Measurements from ENCODE around the gene FOXP2. TPM values are rescaled to one million over a fixed set of nuclear protein-coding genes. Genes with fewer than 3 reads are reported as not detected.
A peak's percentile ranks its signal among the peaks of the same experiment; 100 is the strongest.

The FOXP2 gene
- total and polyA plus RNA-seq, 2 experiments from 2014 or later, result 1.3 to 1.5 TPM

GRCh38 chr7:114426382-114426781 is 11.8 kb downstream of the FOXP2 start:
- Histone ChIP-seq H3K4me3 (no peak overlapping the region), H3K36me3 (no peaks in the 10 kb centered on the region), H3K27ac (no peak overlapping the region), H3K27me3 (peaks cover 15% of the 10 kb centered on the region), H3K9me3 (ENCODE audit: low read depth) (no peaks in the 10 kb centered on the region), H3K4me1 (ENCODE audit: low read depth) (no peaks in the 10 kb centered on the region)
- no peak for DNase-seq (ENCODE audit: low read depth in 1 of 2, low spot score in 1 of 2)
- no peak for TF ChIP-seq CTCF (IDR thresholded peaks at IDR 0.05; ENCODE audit: low read depth, low read length)

DNA sequence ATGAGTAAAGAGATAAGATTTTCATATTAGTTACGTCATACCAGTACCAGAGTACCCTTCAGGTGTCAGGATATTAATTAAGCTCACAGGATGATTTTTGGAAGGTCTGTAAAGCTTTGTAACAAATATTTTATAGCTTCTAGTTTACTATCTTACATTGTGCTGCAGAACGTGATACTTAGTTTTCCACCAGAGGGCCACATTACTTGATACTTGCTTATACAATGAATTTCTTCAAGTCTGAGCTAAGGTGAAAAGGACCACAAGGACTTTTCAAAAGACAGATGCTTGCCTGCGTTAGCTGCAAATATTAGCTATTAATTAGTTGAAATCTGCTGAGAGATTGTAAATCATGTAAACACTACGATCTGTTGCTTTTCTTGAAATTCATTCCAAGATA is 12.2 kb downstream of the FOXP2 start:
- no peaks in the 10 kb centered on the region for H3K9me3 ChIP-seq (ENCODE audit: low read depth)
- peak; percentile 48 for TF ChIP-seq CTCF (IDR thresholded peaks at IDR 0.05; ENCODE audit: low read depth, low read length)
- H3K27me3 ChIP-seq, result peaks cover 19% of the 10 kb centered on the region
- no peak overlapping the region for H3K4me3 ChIP-seq
- H3K27ac ChIP-seq, result no peak overlapping the region
- no peaks in the 10 kb centered on the region for H3K36me3 ChIP-seq
- H3K4me1 ChIP-seq (ENCODE audit: low read depth), result no peaks in the 10 kb centered on the region
- DNase-seq (ENCODE audit: low read depth in 1 of 2, low spot score in 1 of 2), result peak; percentile 35 to 60

DNA sequence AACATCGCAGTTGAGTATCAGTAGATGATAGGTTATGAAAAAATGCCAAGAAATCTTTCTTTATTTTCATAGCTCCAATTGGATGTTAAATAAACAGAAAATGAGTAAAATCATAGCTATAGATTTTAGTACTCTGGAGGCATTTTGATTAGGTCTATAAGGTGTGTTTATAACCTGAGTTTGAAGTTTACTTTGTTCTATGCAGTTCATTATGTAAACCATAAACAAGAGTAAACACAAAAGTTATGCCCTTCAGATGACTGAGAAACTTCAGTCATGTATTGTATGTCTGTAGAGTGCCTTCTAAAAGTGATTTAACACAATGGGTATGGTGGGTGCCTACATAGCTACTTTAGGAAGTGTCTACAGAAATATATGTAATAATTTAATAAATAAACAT is 13.6 kb downstream of the FOXP2 start:
- TF ChIP-seq CTCF (IDR thresholded peaks at IDR 0.05; ENCODE audit: low read depth, low read length), result no peak
- DNase-seq (ENCODE audit: low read depth in 1 of 2, low spot score in 1 of 2), result no peak

GRCh38 chr7:114431189-114431588 is 16.6 kb downstream of the FOXP2 start:
- H3K27ac ChIP-seq, result no peak overlapping the region
- peaks cover 29% of the 10 kb centered on the region for H3K27me3 ChIP-seq
- no peak overlapping the region for H3K4me3 ChIP-seq
- no peaks in the 10 kb centered on the region for H3K9me3 ChIP-seq (ENCODE audit: low read depth)
- DNase-seq (ENCODE audit: low read depth in 1 of 2, low spot score in 1 of 2), result no peak
- TF ChIP-seq CTCF (IDR thresholded peaks at IDR 0.05; ENCODE audit: low read depth, low read length), result no peak
- no peaks in the 10 kb centered on the region for H3K36me3 ChIP-seq
- no peaks in the 10 kb centered on the region for H3K4me1 ChIP-seq (ENCODE audit: low read depth)

More for the DNA sequence above, 13.6 kb downstream of the FOXP2 start:
- Histone ChIP-seq H3K4me3 (no peak overlapping the region), H3K9me3 (ENCODE audit: low read depth) (no peaks in the 10 kb centered on the region), H3K27ac (no peak overlapping the region), H3K4me1 (ENCODE audit: low read depth) (no peaks in the 10 kb centered on the region), H3K27me3 (peaks cover 30% of the 10 kb centered on the region), H3K36me3 (no peaks in the 10 kb centered on the region)

GRCh38 chr7:114432061-114432460 is 17.4 kb downstream of the FOXP2 start:
- Histone ChIP-seq H3K27ac (no peak overlapping the region), H3K4me1 (ENCODE audit: low read depth) (no peaks in the 10 kb centered on the region), H3K4me3 (no peak overlapping the region), H3K27me3 (peaks cover 29% of the 10 kb centered on the region), H3K36me3 (no peaks in the 10 kb centered on the region), H3K9me3 (ENCODE audit: low read depth) (no peaks in the 10 kb centered on the region)
- DNase-seq (ENCODE audit: low read depth in 1 of 2, low spot score in 1 of 2), result no peak
- TF ChIP-seq CTCF (IDR thresholded peaks at IDR 0.05; ENCODE audit: low read depth, low read length), result no peak

- TF ChIP-seq CTCF (IDR thresholded peaks at IDR 0.05; ENCODE audit: low read depth, low read length), result no peak
Measured at GRCh38 chr7:114432703-114433102, 18.1 kb downstream of the FOXP2 start.

More at GRCh38 chr7:114432703-114433102, 18.1 kb downstream of the FOXP2 start:
- Histone ChIP-seq H3K9me3 (ENCODE audit: low read depth) (no peaks in the 10 kb centered on the region), H3K4me3 (no peak overlapping the region), H3K27me3 (peaks cover 29% of the 10 kb centered on the region), H3K4me1 (ENCODE audit: low read depth) (no peaks in the 10 kb centered on the region), H3K36me3 (no peaks in the 10 kb centered on the region), H3K27ac (no peak overlapping the region)
- DNase-seq (ENCODE audit: low read depth in 1 of 2, low spot score in 1 of 2), result no peak

Measured in cardiac muscle cell (in vitro differentiated cells and primary cell).